Activated CD8-positive, alpha-beta memory T cell treated with anti-CD3 and anti-CD28 coated beads, Interleukin-2, amount 50 U/mL, for 24 hours (primary cell): ENCODE data around the gene MAGOH.
"Not testable (repeated sequence)": the region's sequence is repeated elsewhere in the genome, so short reads cannot be mapped to it uniquely, and the experiment has no call there.

Experiments
- DNase-seq: peaks from one replicate; pipeline ENCODE4 v3.0.0-alpha.2; 2020; ENCODE audit errors: extremely low read depth

MAGOH gene

DNA sequence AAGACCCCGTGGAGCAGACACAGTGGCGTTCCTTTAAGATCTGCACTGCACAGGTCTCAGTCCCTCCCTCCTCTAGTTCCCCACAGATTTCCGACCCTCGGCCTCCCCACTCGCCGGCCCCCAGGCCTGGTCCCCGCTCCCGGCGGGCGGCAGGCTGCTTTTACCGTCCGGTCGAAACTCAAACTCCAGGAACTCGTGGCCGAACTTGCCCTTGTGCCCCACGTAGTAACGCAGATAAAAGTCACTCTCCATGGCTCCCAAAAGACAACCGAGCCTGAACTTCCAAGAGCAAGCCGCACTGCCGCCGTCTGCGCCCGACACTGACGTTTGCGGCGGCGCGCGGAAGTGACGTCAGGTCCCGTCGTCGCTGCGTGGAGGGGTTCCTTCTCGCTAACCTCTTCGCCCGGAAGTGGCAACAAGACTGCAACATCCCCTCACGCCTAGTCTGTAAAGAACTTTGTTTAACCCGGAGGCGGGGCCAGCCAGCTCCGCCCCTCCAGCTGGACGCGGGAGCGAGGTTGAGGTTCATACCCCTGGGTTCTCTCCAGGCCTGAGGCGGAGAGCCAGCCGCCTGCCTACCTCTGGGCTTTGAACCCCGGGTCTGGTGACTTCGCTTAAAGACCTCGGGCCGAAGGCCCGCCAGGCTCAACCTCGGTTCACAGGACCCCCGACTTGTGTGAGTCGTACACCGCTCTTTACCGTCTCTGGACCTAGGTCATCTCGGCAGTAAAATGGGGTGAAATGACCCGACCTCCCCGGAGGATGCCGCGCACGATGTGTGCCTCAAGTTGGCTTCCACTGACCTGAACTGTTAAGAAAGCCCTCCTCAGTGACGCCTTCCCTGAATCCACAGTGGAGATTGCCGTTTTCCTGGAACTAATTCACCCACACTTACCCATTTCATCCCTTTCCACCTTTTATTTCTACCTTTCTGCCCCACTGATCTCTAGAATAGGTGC is at the start of gene MAGOH:
MAGOH (minus strand) TSS at position 322 of the 959 bp plus-strand sequence; CDS start at position 252, 70 bp downstream.
- DNase-seq, result peak; percentile 89

DNA sequence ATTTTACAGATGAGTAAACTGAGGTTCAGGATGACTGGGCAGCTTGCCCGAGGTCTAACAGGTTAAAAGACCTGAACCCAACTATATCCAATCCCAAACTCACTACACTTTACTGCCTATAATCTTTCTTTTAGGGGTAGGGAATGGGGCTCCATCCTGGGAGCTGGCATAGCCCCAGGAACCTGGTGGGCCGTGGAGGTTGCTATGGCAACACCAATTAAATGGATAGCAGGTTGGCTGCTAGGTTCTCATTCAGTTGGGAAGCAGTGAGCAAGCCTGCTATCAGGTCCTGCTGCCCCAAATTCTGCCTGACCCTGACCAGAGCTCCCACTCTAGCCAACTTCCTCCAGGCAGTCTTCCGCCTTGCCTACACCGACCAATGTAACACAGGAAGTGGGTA is 48.6 kb upstream of the MAGOH start:
- no peak for DNase-seq

DNA sequence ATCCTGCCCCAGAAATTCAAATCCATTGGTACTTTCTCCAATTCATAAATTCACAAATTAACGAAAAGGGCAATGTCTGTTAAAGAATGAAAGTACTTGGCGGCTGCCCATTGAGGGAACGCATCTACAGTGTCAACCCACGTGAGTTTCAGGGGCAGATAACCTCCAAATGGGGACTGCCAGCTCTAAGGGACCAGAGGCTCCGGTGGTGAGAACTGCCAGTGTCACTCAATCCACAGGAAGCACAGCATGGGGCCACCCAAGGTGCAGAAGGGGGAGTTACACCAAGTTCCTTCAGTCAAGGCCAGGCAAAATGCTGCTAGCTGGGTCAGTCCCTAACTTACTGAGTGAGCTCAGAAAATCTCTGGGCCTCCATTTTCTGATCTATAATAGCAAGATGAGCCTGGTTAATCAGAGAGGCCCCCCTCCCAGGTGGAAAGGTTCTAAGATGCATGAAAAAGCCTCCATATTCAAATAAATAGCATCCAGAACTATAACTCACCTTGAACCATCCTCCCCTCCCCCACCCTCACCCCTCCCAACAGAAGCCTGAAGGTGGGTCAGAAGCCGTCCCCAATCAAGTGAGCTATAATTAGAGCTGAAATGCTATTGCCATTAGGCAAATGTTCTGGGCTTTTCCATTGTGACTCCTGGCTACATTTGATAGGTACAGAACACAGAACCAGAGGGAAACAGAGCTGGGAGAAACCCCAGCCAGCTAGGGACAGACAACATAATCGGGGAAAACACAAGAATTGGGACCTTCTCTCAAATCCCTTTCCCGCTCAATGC is 47.8 kb upstream of the MAGOH start:
- DNase-seq, result no peak

DNA sequence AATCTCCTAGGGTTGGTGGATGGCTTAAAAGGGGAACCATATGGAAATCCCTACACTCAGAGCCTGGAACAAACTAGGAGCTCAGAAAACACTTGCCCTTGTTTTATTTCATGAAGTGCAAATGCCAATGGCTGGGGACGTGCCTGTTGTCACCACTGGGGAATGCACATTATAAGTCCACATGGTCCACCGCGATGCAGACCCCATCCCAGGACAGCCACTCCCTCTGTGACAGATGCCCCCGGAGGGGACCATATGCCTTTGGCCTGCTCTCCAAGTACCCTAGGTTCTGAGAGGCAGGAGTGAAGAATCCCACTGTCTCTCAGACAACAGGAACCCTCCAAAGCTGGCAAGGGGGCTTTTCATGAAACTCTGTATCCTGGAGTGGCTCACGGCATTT is 47.2 kb upstream of the MAGOH start:
- DNase-seq, result no peak

DNA sequence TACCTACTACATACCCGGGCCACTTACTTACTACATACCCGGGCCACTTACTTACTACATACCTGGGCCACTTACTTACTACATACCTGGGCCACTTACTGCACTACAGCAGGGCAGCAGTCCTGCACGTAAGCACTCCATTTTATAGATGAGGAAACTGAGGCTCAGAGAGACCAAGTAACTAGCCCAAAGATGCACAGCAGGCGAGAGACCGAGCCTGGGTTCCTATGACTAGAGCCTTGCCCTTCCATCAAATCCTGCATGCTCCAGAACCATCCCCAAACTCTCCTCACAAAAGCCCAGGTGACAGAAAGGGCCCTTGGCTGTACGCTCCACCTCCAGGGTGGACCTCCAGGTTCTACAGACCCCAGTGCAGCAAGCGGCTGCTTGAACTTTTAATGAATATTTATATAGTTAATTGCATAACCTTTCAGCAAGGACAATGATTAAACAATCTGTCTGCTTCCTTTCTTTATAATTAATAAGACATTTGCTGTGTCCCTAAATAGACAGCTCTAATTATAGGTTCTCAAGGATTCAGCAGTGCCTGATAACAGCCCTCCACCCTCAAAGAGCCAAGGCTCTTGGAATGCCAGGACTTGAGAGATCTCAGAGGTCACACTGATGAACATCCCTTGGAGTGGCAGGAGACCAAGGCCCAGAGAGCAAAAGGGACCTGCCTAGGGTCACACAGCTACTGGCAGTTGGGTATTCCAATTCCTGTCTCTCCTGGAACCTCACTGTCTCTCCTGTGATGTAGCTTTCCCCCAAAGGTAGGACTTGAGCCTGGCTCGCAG is 46.1 kb upstream of the MAGOH start:
- no peak for DNase-seq

DNA sequence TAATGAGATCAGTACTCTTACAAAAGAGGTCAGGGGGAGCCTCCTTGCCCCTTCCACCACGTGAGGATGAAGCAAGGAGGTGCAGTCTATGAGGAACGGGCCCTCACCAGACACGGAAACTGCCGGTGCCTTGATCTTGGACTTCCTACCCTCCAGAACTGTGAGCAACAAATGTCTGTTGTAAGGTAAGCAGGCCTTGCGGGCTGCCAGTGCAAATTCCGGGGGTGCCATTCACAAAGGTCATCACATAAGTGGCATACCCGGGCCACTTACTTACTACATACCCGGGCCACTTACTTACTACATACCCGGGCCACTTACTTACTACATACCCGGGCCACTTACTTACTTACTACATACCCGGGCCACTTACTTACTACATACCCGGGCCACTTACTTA is 44.8 kb upstream of the MAGOH start:
- DNase-seq, result not testable (repeated sequence)

DNA sequence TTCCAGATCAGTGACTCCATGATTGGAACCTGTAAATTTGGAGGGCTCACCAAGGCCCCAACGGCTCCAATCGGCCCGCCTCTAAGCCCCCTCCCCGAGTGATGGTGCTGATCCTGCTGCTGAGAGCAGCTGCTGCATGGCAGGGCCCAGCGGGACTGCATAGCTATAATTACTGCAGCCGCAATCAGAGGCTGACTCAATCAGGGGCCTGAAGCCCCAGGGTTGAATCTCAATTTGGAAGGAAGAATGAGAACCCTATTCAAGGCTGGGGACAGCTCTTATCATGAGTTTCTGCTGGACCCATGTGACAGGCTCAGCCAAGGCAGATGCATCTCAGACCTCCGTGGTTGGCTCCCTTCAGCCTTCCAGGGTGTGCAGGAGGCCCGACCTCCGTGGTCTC is 42.8 kb upstream of the MAGOH start:
- DNase-seq, result no peak

DNA sequence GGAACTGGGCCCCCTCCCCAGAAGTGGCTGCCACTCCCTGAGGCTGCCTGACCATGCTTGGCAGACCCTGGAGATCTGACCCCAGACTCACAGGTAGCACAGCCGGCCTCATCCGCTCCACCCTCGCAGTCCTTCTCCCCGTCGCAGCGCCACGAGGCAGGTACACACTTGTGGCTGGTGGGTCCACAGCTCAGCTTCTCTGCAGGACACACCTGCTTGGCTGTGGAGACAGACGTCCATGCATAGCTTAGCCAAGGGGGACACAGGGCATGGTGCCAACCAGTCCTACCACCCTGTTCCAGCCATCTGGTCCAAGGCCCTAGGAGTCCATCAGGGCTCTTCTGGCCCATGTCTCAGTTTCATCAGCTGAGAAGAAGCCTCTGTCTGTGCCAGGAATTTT is 42.2 kb upstream of the MAGOH start:
- no peak for DNase-seq

DNA sequence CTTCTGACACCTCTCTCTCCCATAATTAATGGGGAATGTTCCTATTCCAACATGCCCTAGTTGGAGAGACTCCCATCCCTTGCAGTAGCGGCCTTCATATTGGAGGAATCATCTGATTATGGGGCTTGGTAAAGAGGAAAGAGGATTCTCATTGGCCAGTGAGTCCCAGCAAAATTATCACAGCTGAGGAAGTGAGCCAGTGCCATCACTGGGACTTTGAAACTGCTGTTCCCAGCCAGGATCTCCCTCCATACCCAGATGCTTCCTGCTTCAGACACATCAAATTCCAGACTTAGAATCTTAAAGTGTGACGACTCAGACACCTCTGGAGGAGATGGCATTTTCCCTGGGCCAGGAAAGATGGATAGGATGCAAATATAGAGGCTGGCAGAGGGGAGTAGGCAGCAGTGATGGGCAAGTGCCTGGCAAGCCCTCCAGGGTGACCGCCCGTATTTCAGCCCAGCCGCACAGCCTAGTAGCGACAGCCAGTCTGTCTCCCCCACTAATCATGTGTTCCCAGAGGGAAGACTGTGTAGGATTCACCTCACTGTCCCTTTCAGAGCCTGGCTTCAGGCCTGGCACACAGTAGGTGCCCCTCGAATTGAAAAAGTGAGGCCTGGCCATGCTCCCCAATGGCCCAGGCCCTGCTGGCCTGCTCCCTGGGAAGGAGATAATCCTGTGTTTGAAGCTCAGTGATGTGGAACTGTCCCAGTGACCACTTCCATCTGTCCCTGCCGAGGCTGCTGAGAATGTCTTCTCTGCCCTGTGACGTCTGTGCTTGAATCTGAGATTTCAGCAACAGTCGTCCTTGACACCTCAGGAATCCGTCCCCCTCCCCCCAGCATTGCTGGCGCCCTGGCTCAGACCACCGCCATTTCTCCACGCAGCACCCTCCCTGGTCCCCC is 41.2 kb upstream of the MAGOH start:
- no peak for DNase-seq

DNA sequence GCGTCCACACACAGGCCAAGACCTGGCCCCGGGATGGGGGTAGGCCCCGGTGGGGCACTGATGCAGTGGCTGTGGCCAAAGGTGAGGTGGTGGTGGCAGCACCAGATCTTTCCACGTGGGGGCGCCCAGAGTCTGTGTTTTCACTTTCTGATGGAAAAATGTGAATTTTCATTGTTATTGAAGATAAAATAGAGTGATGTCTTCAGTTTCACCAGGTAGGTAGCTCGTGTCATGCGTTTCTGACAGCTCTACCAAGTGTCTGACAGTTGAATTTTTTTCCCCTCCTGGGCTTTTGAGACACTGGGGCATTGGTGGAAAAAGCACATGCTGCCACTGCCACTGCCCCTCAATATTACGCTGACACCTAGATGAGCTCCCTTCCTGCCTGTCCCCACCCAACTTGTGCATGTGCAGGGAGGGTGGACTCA is 40.0 kb upstream of the MAGOH start:
- peak; percentile 24 for DNase-seq

DNA sequence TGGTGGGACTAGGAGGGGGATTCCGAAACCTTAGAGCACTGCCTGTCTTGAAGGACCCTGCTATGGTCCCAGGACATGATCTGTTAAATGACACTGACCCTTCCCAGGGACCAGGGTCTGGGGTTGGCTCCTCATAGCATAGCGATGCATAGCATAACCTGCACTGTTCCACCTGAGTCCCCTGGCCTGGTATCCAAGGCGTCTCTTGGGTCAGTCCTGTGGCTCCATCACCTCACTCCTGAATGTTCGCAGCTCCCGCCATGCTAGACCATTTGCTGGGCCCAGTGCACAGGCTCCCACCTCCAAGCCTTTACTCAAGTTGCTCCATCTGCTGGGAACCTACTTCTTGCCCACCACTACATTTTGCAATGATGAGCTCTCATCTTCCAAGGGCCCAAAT is 39.0 kb upstream of the MAGOH start:
- no peak for DNase-seq

DNA sequence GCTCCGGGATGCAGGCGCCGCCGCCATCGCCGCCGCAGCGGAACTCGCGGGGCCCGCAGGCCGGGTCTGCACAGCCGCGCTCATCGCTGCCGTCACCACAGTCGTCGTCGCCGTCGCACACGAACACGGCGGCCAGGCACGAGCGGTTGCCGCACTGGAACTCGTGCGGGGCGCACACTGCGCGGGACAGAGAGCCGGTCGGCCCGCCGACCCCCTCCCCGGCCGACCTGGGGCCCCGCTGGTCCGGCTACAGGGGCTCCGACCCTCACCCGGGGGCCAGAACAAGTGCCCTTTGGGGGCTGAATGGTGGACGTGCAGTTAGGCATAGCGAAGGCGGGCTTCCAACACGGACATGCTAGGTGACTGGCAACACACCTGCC is 38.6 kb upstream of the MAGOH start:
- no peak for DNase-seq

DNA sequence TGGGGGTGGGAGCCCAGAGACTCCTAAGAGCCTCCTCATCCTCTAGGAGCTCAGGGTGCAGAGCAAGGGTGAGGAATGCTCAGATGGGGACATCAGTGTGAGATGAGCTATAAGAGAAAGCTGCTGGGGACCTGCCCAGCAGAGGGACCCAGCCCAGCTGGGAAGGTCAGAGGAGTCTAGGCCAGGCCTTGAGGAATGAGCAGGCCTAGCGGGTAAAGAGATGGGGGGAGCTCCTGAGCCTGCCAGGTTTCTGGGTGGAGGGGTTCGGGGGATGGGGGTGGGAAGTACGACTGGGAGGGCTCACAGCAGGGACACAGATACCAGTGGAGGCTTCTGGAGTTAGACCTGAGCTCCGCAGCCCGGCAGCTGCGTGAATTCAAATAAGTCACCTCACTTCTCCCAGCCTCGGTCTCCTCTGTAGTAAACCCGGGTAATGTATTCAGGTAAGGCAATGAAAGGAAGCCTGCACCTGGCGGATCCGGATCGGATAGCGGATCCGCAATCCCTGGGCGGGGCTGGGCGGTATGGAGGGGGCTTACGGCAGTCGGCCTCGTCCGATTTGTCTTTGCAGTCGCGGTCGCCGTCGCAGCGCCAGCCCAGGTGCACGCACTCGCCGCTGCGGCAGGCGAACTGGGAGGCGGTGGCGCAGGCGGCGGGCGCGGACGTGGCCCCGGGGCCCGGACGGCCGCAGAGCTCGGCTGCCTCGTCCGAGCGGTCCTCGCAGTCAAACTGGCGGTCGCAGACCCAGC is 38.0 kb upstream of the MAGOH start:
- no peak for DNase-seq

DNA sequence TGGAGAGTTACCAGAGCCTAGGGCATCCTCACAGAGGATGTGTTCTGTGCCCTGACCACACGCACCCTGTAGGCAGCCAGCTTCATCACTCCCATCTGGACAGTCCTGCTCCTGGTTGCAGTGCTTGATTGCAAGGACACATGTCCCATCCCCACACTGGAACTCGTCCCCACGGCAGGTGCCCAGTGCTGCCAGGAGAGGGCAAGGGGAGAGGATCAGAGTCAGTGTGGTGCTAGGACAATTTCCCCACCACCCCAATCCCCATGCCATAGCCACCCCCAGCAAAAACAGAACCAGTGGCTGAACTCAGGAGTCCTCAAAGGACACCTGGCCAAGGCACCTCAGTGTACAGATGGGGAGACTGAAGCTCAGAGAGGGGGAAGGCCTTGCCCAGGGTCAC is 37.2 kb upstream of the MAGOH start:
- no peak for DNase-seq

DNA sequence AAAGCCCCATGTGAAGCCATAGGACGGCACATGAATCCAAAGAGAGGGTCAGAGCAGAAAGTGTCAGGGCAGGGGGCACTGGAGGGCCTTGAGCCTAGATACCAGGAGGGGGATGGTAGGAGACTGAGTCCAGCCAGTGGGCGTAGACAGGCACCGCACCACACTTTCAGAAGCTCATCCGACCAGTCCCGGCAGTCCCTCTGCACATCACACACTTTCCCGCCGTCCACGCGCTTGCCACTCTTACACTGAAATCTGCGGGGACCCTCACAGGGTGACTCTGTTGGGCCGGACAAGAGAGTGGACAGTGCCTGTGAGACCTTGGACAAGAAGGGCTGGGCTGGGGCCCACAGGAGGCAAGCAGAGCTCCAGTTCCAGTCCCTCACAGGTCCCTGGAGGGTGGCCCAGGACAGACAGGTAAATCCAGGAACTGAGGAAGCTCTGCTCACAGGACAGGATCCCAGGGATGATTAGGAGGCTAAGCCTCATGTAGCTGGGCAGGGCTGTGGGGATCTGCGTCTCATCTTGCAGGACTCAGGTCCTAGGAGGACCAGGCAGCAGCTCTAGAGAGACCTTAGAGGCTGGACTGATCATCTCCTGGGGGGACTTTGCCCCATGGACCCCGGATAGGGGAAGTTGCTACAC is 36.3 kb upstream of the MAGOH start:
- DNase-seq, result no peak

DNA sequence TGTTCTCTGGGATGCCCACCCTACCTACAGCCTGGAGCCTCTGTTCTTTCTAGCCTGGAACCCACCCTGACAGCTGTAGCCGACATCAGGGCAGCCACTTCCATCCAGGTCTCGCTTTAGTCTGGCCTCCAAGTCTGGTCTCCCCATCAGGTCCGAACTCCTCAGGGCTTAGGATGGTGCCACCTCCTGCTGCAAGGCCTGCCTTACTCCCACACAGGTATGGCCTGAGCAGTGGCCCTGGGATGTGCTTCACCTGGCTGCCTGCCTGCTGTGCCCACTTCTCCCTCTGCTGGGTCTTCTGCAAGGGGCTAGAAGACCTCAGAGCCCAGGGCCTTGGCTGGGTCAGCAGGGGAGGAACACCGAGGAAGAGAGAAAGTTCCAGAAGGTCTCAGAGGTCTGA is 35.7 kb upstream of the MAGOH start:
- no peak for DNase-seq

DNA sequence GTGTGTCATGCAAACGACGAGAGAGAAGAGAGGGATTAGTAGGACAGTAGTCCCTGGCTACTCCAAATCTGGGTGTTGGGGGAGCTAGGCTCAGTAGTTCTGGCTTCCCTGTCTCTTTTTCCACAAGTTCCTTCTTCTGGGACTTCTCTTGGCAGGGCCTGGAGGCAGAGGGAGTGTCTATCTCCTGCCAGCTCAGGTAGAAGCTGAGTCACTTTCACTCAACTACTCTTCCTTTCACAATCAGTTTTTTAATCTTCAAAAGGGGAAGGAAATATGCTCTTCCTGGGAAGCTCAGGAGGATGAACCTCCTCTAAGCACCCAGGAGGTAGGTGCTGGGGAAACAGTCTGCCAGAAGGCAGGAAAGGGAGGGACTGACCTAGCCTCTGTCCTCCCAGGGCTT is 35.2 kb upstream of the MAGOH start:
- no peak for DNase-seq

DNA sequence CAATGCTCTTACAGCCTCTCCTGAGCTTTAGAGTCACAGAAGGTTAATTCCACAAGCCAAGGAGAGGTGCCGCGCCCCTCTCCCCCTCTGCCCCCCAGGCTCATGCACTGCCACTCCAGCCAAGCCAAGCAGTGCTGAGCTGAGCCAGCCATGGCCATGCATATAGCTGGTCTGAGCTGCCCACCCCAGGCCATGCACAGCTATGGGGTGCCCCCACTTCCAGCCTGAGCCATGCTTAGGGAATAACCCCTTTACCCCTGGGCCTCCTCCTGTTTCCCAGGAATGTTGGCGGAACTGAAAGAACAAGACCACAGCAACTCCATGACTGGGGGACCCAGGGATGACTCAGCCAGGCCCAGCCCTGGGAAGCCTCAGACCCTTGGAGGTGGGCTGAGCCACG is 34.0 kb upstream of the MAGOH start:
- no peak for DNase-seq

DNA sequence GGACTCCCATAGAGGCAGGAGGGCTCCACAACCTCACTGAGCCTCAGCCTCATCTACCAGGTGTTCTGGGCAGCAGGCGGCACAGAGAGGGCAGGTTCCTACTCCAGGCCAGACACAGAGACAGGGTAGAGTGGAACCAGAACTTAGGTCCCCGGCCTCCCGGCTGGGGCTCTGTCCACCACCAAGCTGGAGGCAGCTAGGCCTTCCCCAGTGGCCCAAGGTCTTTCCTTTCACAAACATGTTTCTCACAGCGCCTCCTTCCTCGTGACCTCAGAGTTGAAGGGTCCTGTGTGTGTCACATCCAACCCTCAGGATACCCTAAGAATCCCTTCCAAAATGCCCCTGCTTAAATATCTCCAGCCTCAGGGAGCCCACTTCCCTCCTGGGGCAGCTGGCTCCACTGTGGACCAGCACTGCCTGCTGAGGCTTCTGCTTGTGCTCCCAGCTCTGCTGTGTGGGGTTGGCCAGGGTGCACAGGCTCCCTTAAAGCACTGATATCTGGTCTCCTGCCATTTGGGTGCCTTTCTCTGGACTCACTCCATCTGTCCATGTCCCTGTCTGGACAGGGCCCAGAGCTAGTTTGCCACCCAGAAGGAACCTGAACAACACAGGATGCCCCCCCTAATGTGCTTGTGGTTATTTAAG is 33.2 kb upstream of the MAGOH start:
- no peak for DNase-seq
